GM18498 (cell line): ENCODE results near the gene FKBP10.
"Not testable (repeated sequence)": the region's sequence is repeated elsewhere in the genome, so short reads cannot be mapped to it uniquely, and the experiment has no call there.

ENCODE experiments used
- ATAC-seq: cut with Tn5 transposase; IDR thresholded peaks from one replicate; pipeline ENCODE4 v1.9.1; 2021; ENCODE audit warnings: mild to moderate bottlenecking, moderate library complexity; ENCODE audit not compliant: unreplicated experiment

FKBP10 gene

DNA sequence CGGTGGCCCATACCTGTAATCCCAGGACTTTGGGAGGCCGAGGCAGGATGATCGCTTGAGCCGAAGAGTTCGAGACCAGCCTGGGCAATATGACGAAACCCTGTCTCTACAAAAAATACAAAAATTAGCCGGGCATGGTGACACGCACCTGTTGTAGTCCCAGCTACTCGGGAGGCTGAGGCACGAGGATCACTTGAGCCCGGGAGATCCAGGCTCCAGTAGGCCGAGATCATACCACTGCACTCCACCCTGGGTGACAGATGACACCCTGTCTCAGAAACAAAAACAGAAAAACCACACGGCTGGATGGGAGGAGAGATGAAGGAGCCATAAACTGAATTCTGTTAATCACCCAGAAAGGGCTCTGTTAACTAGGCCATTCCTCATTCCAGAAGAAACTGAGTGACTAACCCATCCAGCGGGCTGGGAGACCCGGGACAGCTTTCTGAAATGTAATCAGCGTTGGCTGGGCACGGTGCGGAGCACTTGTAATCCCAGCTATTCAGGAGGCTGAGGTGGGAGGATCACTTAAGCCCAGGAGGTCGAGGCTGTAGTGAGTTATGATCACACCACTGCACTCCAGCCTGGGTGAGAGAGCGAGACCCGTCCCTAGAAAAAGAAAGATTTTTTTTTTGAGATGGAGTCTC is 23.9 kb downstream of the FKBP10 start:
- no peak for ATAC-seq

DNA sequence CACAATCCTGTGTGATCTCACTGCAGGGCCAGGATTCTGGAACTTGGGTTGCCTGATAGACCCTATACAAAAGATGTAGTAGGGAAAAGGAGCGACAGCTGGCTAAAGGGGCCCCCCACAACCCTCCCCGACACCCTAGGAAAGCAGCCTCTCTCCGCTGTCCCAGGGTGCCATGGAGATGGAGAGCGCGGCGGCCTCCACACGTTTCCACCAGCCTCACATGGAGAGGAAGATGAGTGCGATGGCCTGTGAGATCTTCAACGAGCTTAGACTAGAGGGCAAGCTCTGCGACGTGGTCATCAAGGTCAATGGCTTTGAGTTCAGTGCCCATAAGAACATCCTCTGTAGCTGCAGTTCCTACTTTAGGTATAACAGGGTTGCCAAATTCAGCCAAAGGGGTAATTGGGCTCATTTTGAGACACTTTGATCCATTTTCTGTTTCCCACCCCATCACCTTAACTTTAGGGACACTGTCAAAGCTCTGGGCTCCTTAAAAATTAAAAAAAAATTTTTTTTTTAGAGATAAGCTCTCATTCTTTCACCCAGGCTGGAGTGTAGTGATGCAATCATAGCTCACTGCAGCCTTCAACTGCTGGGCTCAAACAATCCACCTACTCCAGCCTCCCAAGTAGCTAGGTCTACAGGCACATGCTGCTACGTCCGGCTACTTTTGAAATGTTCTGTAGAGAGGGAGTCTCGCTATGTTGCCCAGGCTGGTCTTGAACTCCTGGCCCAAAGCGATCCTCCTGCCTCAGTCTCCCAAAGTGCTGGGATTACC is 25.1 kb downstream of the FKBP10 start, which contains the start of gene KLHL10:
KLHL10 (plus strand) TSS at position 65 of the 778 bp plus-strand sequence; CDS start at position 173, 108 bp downstream.
- ATAC-seq = no peak

DNA sequence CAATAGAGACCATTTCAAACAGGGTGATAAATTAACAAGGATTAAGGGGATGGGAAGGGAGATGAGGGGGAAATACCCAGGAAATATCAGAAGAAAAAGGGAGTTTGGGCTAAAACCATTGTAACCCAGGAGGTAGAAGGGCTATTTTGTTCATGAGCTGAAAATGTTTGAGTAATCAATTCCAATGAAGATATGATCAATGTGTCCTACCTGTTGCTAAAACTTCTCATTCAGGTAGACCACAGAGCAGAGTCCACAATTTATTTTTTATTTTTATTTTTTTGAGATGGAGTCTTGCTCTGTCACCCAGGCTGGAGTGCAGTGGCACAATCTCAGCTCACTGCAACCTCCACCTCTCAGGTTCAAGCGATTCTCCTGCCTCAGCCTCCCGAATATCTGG is 26.6 kb downstream of the FKBP10 start:
- not testable (repeated sequence) for ATAC-seq

DNA sequence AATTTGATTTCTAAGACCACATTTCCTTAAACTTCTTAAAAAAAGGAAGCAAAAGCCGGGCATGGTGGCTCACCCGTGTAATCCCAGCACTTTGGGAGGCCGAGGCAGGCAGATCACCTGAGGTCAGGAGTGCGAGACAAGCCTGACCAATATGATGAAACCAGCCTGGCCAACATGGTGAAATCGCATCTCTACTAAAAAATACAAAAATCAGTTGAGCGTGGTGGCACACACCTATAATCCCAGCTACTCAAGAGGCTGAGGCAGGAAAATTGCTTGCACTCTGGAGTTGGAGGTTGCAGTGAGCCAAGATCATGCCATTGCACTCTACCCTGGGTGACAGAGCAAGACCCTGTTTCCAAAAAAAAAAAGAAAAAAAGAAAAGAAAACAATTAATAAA is 28.0 kb downstream of the FKBP10 start:
- not testable (repeated sequence) for ATAC-seq

DNA sequence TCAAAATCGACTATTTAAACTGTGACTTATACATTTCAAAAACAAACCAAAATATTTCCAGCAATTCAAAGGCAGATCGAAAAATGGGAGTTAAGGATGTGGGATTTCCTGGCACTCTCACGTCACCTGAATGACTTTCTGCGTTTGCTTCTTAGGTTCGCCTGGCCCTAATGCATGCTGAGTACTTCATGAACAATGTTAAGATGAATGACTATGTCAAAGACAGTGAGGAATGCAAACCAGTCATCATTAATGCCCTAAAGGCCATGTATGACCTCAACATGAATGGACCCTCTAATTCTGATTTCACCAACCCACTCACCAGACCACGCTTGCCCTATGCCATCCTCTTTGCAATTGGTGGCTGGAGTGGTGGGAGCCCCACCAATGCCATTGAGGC is 32.2 kb downstream of the FKBP10 start:
- ATAC-seq = no peak

DNA sequence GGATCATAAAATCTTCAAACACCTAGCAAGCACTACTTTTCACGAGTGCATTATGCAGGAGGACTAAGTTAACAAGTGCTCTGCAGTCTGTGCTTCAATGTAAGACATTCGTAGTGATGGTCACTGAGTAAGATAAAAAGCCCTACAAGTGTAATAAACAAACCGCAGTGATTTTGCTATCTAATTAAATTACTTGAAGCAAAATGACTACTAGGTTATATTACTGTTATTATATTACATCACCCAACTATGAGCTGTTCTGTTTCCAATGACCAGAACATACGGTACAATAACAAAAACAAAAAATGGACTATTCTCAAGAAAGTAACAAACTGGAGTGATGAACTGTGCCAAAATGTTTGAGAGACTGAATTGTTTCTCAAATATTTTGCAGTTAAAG is 36.0 kb downstream of the FKBP10 start:
- no peak for ATAC-seq

DNA sequence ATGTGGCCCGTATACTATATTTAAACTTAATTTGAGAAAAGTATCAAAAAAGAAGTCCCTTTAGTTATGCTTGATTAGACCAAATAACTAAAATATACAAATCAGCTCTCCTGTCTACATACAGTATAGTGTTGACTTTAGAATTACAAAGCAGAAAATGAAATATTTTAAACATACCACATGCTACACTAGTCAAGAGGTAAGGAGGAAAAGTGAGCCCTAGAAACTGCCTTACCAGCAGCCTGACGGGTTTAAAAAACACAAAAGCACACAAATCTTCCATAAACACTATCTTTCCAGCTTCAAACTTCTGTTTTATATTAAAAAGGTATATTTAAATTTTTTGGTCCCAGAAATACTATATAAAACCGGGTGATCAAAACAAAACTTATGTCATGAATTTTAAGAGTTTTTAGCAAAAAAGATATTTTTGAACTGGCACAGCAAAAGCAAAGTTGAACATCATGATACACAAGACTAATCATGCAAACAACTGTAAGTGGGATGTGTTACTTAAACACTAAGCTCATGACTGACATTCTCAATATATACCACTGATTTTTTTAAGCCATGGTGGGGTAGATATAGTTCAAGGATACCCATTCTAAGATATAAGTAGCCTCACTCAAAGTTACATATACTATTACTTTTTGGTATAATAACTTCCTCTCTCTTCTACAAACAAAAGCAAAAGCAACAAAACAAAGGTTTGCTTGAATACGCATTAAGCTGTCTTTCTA is 36.6 kb downstream of the FKBP10 start:
- ATAC-seq = no peak

DNA sequence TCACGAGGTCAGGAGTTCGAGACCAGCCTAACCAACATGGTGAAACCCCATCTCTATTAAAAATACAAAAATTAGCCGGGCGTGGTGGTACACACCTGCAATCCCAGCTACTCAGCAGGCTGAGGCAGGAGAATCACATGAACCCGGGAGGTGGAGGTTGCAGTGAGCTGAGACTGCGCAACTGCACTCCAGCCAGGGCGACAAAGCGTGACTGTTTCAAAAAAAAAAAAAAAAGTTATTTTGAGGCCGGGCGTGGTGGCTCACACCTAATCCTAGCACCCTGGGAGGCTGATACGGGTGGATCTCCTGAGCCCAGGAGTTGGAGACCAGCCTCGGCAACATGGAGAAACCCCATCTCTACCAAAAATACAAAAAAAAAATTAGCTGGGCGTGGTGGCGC is 38.6 kb downstream of the FKBP10 start:
- not testable (repeated sequence) for ATAC-seq

DNA sequence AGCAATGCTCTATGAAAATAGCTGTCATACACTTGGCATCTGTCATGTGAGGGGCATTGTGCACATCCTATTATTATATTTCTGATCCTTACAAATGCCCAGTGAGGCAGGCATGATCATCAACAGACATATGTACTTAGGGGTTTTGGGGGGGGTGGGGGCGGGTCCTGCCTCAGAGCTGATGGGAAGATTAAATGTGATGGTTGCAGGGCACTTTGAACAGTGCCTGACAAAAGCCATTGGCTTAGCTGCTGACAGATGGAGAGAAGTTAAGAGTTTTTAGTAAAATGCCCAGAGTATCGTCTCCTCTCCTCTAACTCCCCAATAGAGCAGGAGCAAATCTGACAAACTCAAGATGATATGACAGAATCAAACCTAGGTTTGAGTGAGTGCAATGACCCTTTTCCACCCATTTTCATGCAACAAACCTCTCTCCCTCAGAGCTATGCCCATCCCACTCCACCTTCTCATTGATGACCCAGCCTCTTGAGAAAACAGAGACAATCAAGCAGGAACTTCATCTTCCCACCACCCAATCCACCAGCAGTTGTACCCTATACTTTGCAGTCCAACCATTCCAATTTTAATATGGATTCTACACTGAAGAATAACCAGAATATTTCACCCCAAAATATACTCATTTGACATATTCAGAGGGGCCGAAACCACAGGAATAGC is 47.6 kb downstream of the FKBP10 start:
- ATAC-seq = no peak

DNA sequence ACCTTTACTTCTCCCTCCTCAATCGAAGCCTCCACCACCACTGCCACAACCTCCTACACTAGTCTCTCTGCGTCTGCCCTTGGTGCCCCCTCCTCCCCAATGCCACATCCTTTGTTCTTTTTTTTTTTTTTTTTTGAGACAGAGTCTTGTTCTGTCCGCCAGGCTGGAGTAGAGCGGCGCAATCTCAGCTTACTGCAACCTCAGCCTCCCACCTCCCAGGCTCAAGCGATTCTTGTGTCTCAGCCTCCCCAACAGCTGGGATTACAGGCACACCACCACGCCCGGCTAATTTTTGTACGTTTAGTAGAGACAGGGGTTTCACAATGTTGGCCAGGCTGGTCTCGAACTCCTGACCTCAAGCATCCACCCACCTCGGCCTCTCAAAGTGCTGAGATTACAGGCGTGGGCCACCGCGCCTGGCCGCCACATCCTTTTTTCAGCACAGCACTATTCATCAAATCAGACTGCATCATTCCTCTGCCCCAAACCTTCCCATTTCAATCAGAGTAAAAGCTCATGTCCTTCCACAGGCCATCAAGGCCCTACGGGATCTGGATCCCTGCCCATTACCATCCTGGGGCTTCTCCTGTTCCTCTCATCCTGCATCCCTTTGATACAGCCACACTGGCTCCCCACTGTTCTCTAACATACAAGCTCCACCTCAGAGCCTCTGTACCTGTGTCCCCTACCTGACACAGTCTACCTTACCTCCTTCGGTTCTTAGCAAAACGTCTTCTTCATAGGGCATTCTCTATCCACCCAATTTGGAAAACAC is 50.5 kb downstream of the FKBP10 start:
- ATAC-seq = no peak

DNA sequence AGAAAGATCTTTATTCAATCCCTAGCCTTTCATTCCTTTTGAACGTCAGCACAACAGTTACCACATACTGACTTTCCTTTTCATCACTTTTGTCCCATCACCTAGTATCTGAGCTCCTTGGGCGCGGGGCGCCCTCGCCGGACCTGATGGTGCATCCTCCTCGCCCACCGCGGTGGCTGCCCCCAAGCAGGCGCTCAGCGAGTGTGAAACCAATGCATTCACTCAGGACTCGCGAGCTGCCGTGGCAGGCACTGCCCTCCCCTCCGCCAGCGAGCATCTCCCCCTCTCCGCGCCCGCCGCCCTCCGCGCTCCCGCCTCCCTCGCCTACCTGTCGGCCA is 51.7 kb downstream of the FKBP10 start:
- no peak for ATAC-seq

DNA sequence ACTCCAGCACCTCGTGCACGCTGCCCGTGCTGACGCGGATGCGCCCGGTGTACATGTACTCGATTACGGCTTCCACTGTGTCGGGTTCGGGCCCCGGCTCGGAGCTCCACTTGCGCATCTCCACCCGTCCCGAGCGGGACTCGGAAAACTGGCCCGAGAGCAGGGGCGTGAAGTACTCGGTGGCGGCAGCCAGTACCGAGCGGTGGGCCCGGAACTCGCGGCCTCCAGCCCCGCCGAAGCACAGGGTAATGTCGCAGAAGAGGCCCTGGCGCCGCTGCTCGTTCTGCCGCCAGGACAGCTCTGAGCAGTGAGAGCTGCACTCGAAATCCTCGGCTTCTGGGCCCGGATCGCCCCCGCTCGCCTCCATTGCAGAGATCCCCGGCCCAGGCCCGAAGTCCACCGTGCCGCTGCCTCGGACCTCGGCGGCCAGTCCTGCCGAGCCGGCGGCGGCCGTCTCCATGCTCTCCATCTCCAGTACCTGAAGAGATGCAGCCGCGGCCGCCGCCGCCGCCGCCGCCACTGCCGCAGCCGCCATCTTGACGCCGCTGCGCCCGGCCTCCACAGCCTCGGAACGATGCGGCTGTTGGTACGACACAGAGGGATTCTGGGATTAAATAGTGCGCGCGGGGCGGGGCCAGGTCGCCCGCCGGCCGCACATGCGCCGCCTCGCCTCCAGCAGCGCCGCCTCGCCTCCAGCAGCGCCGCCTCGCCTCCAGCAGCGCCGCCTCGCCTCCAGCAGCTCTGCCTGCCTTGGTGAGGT is 52.2 kb downstream of the FKBP10 start, which contains the start of gene KLHL11:
KLHL11 (minus strand) TSS at position 588 of the 760 bp plus-strand sequence; CDS start at position 535, 53 bp downstream.
- ATAC-seq = peak; percentile 91

DNA sequence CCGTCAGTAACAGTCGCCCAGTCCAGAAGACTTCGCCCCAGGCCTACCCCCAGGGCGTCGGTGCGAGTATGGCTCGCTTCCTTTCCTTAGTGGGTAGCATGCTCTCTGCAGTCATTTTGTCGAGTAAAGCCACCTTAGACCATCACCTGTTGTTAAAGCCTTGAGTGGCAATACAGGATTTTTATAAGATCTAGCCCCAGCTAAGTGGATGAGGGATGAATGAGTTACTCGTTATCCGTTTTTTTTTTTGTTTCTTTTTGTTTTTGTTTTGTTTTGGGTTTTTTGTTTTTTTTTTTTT is 52.7 kb downstream of the FKBP10 start:
- no peak for ATAC-seq

DNA sequence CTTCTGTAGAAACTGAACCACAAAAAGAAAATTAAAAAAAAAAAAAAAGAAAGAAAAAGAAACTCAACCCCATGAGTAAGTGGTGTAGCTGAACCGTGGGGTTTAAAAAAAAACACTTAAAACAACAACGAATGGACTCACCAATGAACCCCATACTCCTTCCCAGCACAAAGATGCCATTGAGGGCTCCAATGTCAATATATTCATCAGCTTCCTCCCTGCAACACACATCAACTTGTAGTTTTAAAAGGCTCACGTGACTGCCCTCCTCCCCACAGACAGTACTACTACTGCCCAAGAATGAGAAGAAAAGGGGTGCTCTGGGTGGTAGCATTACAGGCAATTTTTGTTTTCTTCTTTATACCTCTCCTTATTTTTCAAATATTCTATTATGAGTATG is 55.8 kb downstream of the FKBP10 start:
- ATAC-seq = no peak

DNA sequence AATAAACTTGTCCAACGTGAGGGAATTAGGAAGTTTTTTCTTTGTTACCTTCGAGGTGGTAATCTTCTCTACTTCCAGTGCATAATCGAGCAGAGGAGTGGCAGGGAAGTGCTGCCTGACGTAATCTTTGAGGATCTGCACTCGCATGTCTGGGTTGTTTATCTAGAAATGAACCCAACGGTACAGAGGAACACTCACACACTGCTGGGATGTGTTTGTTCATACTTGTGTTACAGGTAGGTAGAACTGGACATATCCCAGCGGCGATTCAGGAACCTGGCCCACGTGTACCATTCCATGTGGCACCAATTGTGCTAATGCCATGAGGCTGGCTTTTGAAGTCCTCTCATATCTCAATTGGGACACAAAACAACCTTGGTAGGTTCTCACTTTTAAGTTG is 56.6 kb downstream of the FKBP10 start:
- no peak for ATAC-seq

DNA sequence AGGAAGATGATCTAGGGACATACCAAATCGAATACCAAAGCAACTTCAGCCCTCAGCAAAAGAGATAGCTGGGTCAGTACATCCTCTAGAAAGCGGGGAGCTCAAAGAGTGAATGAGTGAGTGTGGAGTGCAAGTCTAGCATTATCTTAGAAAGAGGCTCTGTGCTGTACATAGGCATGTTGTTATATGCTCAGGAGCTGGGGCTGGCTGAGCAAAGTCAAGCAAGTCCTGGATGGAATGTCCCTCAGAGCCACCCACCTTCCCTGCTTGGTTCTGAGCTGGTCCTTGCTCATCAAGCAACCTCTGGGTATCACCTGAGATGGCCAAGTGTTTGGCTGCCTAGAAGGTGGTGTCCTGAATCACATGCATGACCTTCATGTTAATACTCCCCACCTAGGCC is 57.3 kb downstream of the FKBP10 start:
- ATAC-seq = no peak

DNA sequence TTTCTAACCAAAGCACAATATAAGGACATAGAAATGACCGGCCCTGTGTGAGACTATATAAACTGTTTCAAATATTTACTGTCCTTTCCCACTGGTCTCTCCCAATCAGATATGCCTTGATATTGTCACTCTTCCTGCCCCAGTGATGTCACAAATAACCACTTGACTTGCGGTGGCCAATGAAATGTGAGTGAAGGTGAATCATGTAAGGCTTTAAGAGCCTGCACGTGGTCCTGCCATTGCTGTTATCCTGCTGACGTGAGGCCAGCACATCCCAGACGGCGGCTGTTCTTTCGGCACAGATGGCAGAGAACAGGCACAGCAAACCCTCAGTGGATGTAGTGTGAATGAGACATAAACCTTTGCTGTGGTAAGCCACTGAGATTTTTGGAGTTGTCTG is 57.8 kb downstream of the FKBP10 start:
- ATAC-seq = no peak

DNA sequence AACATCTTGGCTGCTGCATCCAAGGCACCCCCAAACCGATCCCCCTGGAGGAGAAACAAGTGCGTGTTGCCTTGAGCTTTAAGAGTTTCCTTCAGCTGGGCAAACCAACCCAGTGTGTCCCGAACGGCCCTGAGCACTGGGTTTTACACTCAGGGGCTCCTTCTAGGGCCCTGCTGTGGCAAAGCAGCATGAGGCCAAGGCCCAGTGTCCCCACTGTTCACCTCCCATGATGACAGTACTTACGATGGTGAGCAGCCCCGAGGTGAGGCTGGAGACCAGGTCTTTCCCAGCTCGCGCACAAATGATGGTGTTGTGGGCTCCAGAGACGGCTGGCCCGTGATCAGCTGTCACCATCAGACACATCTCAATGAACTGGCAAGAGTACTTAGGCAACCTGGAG is 59.0 kb downstream of the FKBP10 start:
- ATAC-seq = no peak
